ENCODE measurements around the gene ADAMTS2.

ADAMTS2 gene

GRCh38 chr5:179121667-179122111 is 223.6 kb downstream of the ADAMTS2 start:
- Histone ChIP-seq H2AK5ac (ENCODE audit: low read length) (no peak overlapping the region), H2BK120ac (ENCODE audit: insufficient read depth, low read length, poor library complexity) (no peak overlapping the region), H2AFZ (ENCODE audit: insufficient read depth, low read length, poor library complexity) (no peak overlapping the region), H3K14ac (ENCODE audit: low read length) (no peak overlapping the region), H3K9ac (ENCODE audit: low read length) (no peak overlapping the region), H3K79me2 (ENCODE audit: control insufficient read depth, insufficient read depth, low read length, poor library complexity) (no peaks in the 10 kb centered on the region), H3K4me1 (ENCODE audit: control insufficient read depth in 1 of 2, insufficient read depth in 2 of 2, low read length in 2 of 2) (no peaks in the 10 kb centered on the region), H4K8ac (ENCODE audit: low read depth, low read length) (no peak overlapping the region), H3K27me3 (ENCODE audit: insufficient read depth, low read length) (no peaks in the 10 kb centered on the region), H3K79me1 (ENCODE audit: low read length) (no peaks in the 10 kb centered on the region), H2BK5ac (ENCODE audit: low read depth, low read length, poor library complexity) (no peak overlapping the region), H4K12ac (ENCODE audit: low read depth, low read length) (no peak overlapping the region), H3K9me3 (ENCODE audit: insufficient read depth, low read depth, low read length) (peaks cover 72% of the 10 kb centered on the region), H3K4me2 (ENCODE audit: low read length) (no peak overlapping the region), H4K91ac (ENCODE audit: low read depth, low read length) (no peak overlapping the region), H3K27ac (ENCODE audit: low read depth, low read length) (no peak overlapping the region), H3K23ac (ENCODE audit: low read length) (no peak overlapping the region), H2BK12ac (ENCODE audit: low read length) (no peak overlapping the region), H3K36me3 (ENCODE audit: control insufficient read depth in 1 of 2, insufficient read depth in 2 of 2, low read length in 2 of 2) (peaks cover 34 to 48% of the 10 kb centered on the region in 2 experiments), H3K18ac (ENCODE audit: low read length) (no peak overlapping the region), H3K4me3 (ENCODE audit: low read depth, low read length) (no peak overlapping the region), H3K4ac (ENCODE audit: low read depth, low read length) (no peak overlapping the region)
- WGBS (ENCODE audit: extremely low coverage, insufficient coverage, insufficient read length): no CpG with 5 or more reads among the region's 25 CpGs
- DNase-seq: no peak

GRCh38 chr5:179120951-179121666 is 224.2 kb downstream of the ADAMTS2 start:
- H3K27me3 ChIP-seq (ENCODE audit: insufficient read depth, low read length): no peaks in the 10 kb centered on the region
- H3K4me2 ChIP-seq (ENCODE audit: low read length): no peak overlapping the region
- H4K12ac ChIP-seq (ENCODE audit: low read depth, low read length): no peak overlapping the region
- WGBS (ENCODE audit: extremely low coverage, insufficient coverage, insufficient read length): no CpG with 5 or more reads among the region's 75 CpGs
- H3K23ac ChIP-seq (ENCODE audit: low read length): no peak overlapping the region
- no peak overlapping the region for H4K8ac ChIP-seq (ENCODE audit: low read depth, low read length)
- DNase-seq: no peak
- no peak overlapping the region for H3K4me3 ChIP-seq (ENCODE audit: low read depth, low read length)
- no peaks in the 10 kb centered on the region for H3K79me2 ChIP-seq (ENCODE audit: control insufficient read depth, insufficient read depth, low read length, poor library complexity)
- H2AK5ac ChIP-seq (ENCODE audit: low read length): no peak overlapping the region
- H4K91ac ChIP-seq (ENCODE audit: low read depth, low read length): no peak overlapping the region
- no peak overlapping the region for H3K9ac ChIP-seq (ENCODE audit: low read length)
- no peak overlapping the region for H3K18ac ChIP-seq (ENCODE audit: low read length)
- H3K4ac ChIP-seq (ENCODE audit: low read depth, low read length): no peak overlapping the region
- no peak overlapping the region for H2BK12ac ChIP-seq (ENCODE audit: low read length)
- peaks cover 71% of the 10 kb centered on the region for H3K9me3 ChIP-seq (ENCODE audit: insufficient read depth, low read depth, low read length)
- no peak overlapping the region for H2BK5ac ChIP-seq (ENCODE audit: low read depth, low read length, poor library complexity)
- H2AFZ ChIP-seq (ENCODE audit: insufficient read depth, low read length, poor library complexity): no peak overlapping the region
- H3K4me1 ChIP-seq (ENCODE audit: control insufficient read depth in 1 of 2, insufficient read depth in 2 of 2, low read length in 2 of 2): no peaks in the 10 kb centered on the region
- H3K14ac ChIP-seq (ENCODE audit: low read length): no peak overlapping the region
- peaks cover 31 to 43% of the 10 kb centered on the region in 2 experiments for H3K36me3 ChIP-seq (ENCODE audit: control insufficient read depth in 1 of 2, insufficient read depth in 2 of 2, low read length in 2 of 2)
- H3K27ac ChIP-seq (ENCODE audit: low read depth, low read length): no peak overlapping the region
- no peak overlapping the region for H2BK120ac ChIP-seq (ENCODE audit: insufficient read depth, low read length, poor library complexity)
- no peaks in the 10 kb centered on the region for H3K79me1 ChIP-seq (ENCODE audit: low read length)

GRCh38 chr5:179120421-179120861 is 224.8 kb downstream of the ADAMTS2 start:
- no peak overlapping the region for H4K91ac ChIP-seq (ENCODE audit: low read depth, low read length)
- peaks cover 71% of the 10 kb centered on the region for H3K9me3 ChIP-seq (ENCODE audit: insufficient read depth, low read depth, low read length)
- no peak overlapping the region for H3K4me2 ChIP-seq (ENCODE audit: low read length)
- H3K4me1 ChIP-seq (ENCODE audit: control insufficient read depth in 1 of 2, insufficient read depth in 2 of 2, low read length in 2 of 2): no peaks in the 10 kb centered on the region
- no peak overlapping the region for H4K8ac ChIP-seq (ENCODE audit: low read depth, low read length)
- no CpG with 5 or more reads among the region's 35 CpGs for WGBS (ENCODE audit: extremely low coverage, insufficient coverage, insufficient read length)
- DNase-seq: no peak
- H3K27ac ChIP-seq (ENCODE audit: low read depth, low read length): no peak overlapping the region
- H3K9ac ChIP-seq (ENCODE audit: low read length): no peak overlapping the region
- no peaks in the 10 kb centered on the region for H3K27me3 ChIP-seq (ENCODE audit: insufficient read depth, low read length)
- H4K12ac ChIP-seq (ENCODE audit: low read depth, low read length): no peak overlapping the region
- H3K4ac ChIP-seq (ENCODE audit: low read depth, low read length): no peak overlapping the region
- no peak overlapping the region for H3K14ac ChIP-seq (ENCODE audit: low read length)
- H2BK5ac ChIP-seq (ENCODE audit: low read depth, low read length, poor library complexity): no peak overlapping the region
- H2BK12ac ChIP-seq (ENCODE audit: low read length): no peak overlapping the region
- H2AFZ ChIP-seq (ENCODE audit: insufficient read depth, low read length, poor library complexity): no peak overlapping the region
- H3K23ac ChIP-seq (ENCODE audit: low read length): no peak overlapping the region
- H3K4me3 ChIP-seq (ENCODE audit: low read depth, low read length): no peak overlapping the region
- H2BK120ac ChIP-seq (ENCODE audit: insufficient read depth, low read length, poor library complexity): no peak overlapping the region
- H3K79me1 ChIP-seq (ENCODE audit: low read length): no peaks in the 10 kb centered on the region
- H3K79me2 ChIP-seq (ENCODE audit: control insufficient read depth, insufficient read depth, low read length, poor library complexity): no peaks in the 10 kb centered on the region
- no peak overlapping the region for H2AK5ac ChIP-seq (ENCODE audit: low read length)
- no peak overlapping the region for H3K18ac ChIP-seq (ENCODE audit: low read length)
- peaks cover 25 to 36% of the 10 kb centered on the region in 2 experiments for H3K36me3 ChIP-seq (ENCODE audit: control insufficient read depth in 1 of 2, insufficient read depth in 2 of 2, low read length in 2 of 2)

GRCh38 chr5:179119415-179120170 is 225.7 kb downstream of the ADAMTS2 start:
- Histone ChIP-seq H3K79me2 (ENCODE audit: control insufficient read depth, insufficient read depth, low read length, poor library complexity) (no peaks in the 10 kb centered on the region), H2AK5ac (ENCODE audit: low read length) (no peak overlapping the region), H3K9ac (ENCODE audit: low read length) (no peak overlapping the region), H2BK5ac (ENCODE audit: low read depth, low read length, poor library complexity) (no peak overlapping the region), H3K18ac (ENCODE audit: low read length) (no peak overlapping the region), H4K8ac (ENCODE audit: low read depth, low read length) (no peak overlapping the region), H3K79me1 (ENCODE audit: low read length) (no peaks in the 10 kb centered on the region), H4K12ac (ENCODE audit: low read depth, low read length) (no peak overlapping the region), H3K27me3 (ENCODE audit: insufficient read depth, low read length) (no peaks in the 10 kb centered on the region), H3K4me2 (ENCODE audit: low read length) (no peak overlapping the region), H3K9me3 (ENCODE audit: insufficient read depth, low read depth, low read length) (peaks cover 69% of the 10 kb centered on the region), H3K36me3 (ENCODE audit: control insufficient read depth in 1 of 2, insufficient read depth in 2 of 2, low read length in 2 of 2) (peaks cover 19 to 27% of the 10 kb centered on the region in 2 experiments), H3K4ac (ENCODE audit: low read depth, low read length) (no peak overlapping the region), H3K4me1 (ENCODE audit: control insufficient read depth in 1 of 2, insufficient read depth in 2 of 2, low read length in 2 of 2) (no peaks in the 10 kb centered on the region), H2AFZ (ENCODE audit: insufficient read depth, low read length, poor library complexity) (no peak overlapping the region), H3K4me3 (ENCODE audit: low read depth, low read length) (no peak overlapping the region), H3K14ac (ENCODE audit: low read length) (no peak overlapping the region), H2BK12ac (ENCODE audit: low read length) (no peak overlapping the region), H3K23ac (ENCODE audit: low read length) (no peak overlapping the region), H3K27ac (ENCODE audit: low read depth, low read length) (no peak overlapping the region), H4K91ac (ENCODE audit: low read depth, low read length) (no peak overlapping the region), H2BK120ac (ENCODE audit: insufficient read depth, low read length, poor library complexity) (no peak overlapping the region)
- WGBS (ENCODE audit: extremely low coverage, insufficient coverage, insufficient read length): no CpG with 5 or more reads among the region's 15 CpGs
- no peak for DNase-seq
